ENCODE data around the gene SCAP. TPM values are rescaled to one million over a fixed set of nuclear protein-coding genes. Genes with fewer than 3 reads are reported as not detected.

The SCAP gene
- polyA plus RNA-seq, 10 donors: 36.8 to 59.3 (median 44.6) TPM

DNA sequence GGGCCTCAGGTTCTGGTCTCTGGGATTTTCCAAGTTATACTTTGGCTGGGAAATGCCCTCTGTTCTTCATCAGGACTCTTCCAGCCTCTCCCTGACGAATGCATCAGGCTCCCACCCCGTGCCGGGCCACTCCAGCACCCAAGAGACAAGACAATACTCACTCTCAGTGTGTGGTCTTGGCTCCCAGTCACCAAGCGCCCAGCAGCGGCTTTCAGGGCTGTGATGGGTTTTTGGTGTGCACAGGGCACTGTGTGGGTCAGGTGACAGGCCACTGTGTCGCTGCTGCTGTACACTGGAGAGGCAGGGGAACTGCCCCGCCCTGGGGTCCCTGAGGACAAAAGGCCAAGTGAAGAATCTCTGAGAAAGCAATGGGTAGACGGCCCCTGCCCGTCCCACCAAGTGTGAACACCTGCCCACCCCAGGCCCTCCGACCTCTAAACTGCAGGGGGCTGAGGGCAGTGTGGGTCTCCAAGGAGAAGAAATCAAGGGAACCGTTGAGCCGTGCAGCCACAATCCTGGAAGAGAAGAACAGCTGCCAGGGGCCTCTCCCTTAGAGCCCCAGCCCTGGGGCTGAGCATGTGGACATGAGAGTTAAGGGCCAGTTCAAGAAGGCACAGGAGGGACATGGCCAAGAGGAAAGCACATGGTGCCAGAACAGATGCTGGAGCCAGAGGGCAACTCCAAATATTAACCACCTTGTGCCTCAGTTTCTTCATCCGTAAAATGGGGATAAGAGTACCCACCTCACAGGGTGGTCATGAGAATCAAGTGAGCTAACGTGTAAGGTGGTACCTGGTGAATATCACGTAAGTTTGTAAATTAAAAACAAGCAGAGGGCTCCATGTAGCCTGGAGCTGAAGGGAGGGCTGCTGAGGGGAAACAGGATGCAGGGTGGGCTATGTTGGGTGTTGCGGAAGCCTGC is 60.8 kb downstream of the SCAP start:
- DNase-seq: no peak

DNA sequence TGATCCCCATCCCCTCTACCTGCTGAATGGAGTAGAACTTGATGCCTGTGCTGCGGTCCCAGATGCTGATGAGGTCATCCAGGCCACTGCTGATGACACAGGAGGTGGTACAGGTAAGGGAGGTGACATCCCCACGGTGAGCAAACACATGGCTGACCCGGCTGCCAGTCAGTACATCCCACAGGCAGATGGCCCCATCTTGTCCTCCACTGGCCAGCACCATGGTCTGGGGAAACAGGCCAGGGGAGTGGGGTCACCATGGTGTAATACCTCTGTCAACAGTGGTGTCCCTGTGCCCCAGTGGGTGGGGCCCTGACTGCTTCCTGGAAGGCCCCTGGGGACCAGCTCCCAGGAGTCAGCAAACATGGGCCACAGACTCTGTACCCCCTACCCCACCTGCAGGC is 61.6 kb downstream of the SCAP start:
- DNase-seq: no peak

DNA sequence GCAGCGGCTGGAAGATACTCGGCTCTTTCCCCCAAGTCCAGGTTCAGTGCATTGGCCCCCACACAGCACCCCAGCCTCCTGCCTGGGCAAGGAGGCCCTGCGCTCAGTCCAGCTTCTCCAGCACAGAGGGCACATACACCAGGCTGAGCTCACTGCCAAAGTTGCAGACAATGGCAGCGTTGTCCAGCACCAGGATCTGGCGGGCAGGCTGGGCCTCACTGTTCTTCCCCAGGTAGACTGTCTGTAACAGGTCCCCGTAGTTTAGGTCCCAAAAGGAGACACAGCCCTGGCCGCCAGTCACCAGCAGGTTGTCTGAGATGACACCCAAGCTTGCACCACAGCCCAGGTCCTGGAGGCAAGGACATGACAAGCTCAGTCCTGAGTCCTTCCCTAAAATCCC is 62.0 kb downstream of the SCAP start:
- no peak for DNase-seq

DNA sequence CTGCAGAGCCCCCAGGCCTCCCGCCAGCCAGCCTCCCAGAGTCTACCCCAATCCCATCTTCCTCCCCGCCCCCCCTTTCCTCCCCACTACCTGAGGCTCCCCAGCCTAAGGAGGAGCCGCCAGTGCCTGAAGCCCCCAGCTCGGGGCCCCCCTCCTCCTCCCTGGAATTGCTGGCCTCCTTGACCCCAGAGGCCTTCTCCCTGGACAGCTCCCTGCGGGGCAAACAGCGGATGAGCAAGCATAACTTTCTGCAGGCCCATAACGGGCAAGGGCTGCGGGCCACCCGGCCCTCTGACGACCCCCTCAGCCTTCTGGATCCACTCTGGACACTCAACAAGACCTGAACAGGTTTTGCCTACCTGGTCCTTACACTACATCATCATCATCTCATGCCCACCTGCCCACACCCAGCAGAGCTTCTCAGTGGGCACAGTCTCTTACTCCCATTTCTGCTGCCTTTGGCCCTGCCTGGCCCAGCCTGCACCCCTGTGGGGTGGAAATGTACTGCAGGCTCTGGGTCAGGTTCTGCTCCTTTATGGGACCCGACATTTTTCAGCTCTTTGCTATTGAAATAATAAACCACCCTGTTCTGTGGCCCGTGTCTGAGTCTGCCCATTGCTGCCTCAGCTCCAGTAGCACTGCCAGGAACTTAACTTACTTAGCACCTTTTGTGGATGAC is 62.8 kb downstream of the SCAP start:
- no peak for DNase-seq

DNA sequence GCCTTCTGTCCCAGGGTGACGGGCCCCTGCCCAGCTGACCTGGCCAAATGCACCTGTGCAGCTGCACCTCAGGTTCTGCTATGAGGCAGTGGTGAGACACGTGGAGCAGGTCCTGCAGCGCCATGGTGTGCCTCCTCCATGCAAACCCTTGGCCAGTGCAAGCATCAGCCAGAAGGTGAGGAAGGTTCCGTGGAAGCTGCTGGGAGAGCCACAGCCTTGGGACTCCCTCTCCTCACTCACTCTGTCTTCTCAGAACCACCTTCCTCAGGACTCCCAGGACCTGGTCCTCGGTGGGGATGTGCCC is 63.3 kb downstream of the SCAP start:
- no peak for DNase-seq

DNA sequence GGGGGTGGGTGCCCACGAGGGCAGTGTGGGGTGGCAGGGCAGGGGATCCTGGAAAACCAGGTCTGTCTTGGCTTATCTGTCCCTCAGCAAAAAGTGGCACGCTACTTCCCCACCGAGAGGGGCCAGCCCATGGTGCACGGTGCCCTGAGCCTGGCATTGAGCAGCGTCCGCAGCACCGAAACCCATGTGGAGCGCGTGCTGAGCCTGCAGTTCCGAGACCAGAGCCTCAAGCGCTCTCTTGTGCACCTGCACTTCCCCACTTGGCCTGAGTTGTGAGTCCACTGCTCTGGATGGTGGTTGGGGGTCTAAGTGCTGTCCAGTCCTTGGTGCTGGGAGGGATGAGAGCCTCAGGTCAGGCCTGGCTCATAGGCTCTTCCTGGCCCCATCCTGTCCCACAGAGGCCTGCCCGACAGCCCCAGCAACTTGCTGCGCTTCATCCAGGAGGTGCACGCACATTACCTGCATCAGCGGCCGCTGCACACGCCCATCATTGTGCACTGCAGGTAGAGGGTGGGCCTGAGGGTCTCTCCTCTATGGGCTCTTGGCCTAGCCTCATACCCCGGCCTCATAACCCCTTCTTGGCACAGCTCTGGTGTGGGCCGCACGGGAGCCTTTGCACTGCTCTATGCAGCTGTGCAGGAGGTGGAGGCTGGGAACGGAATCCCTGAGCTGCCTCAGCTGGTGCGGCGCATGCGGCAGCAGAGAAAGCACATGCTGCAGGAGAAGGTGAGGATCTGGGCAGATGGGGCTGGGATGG is 63.9 kb downstream of the SCAP start:
- no peak for DNase-seq

DNA sequence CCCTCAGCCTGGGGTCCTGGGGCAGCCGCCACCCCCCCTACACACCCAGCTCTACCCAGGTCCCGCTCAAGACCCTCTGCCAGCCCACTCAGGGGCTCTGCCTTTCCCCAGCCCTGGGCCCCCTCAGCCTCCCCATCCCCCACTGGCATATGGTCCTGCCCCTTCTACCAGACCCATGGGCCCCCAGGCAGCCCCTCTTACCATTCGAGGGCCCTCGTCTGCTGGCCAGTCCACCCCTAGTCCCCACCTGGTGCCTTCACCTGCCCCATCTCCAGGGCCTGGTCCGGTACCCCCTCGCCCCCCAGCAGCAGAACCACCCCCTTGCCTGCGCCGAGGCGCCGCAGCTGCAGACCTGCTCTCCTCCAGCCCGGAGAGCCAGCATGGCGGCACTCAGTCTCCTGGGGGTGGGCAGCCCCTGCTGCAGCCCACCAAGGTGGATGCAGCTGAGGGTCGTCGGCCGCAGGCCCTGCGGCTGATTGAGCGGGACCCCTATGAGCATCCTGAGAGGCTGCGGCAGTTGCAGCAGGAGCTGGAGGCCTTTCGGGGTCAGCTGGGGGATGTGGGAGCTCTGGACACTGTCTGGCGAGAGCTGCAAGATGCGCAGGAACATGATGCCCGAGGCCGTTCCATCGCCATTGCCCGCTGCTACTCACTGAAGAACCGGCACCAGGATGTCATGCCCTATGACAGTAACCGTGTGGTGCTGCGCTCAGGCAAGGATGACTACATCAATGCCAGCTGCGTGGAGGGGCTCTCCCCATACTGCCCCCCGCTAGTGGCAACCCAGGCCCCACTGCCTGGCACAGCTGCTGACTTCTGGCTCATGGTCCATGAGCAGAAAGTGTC is 64.7 kb downstream of the SCAP start:
- no peak for DNase-seq

DNA sequence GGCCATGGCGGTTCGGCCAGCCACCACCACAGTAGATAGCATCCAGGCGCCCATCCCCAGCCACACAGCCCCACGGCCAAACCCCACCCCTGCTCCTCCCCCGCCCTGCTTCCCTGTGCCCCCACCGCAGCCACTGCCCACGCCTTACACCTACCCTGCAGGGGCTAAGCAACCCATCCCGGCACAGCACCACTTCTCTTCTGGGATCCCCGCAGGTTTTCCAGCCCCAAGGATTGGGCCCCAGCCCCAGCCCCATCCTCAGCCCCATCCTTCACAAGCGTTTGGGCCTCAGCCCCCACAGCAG is 65.4 kb downstream of the SCAP start:
- DNase-seq: no peak

DNA sequence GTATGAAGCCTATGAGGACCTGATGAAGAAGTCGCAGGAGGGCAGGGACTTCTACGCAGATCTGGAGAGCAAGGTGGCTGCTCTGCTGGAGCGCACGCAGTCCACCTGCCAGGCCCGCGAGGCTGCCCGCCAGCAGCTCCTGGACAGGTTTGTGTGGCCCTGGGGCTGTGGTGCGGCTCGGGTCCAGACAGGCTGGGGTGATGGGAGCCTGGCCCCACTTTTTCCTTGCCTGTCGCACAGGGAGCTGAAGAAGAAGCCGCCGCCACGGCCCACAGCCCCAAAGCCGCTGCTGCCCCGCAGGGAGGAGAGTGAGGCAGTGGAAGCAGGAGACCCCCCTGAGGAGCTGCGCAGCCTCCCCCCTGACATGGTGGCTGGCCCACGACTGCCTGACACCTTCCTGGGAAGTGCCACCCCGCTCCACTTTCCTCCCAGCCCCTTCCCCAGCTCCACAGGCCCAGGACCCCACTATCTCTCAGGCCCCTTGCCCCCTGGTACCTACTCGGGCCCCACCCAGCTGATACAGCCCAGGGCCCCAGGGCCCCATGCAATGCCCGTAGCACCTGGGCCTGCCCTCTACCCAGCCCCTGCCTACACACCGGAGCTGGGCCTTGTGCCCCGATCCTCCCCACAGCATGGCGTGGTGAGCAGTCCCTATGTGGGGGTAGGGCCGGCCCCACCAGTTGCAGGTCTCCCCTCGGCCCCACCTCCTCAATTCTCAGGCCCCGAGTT is 65.9 kb downstream of the SCAP start:
- DNase-seq: no peak

DNA sequence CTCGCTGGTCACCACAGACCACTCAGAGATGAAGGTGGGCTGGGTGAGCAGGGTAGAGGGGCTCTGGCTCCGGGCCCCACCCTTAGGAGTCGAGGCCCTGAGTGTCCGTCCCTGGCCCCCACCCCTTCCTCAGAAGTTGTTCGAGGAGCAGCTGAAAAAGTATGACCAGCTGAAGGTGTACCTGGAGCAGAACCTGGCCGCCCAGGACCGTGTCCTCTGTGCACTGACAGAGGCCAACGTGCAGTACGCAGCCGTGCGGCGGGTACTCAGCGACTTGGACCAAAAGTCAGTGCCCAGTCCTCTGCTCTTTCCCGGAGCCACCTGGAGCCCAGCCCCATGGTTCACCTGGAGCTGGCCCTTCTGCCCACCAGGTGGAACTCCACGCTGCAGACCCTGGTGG is 66.5 kb downstream of the SCAP start:
- no peak for DNase-seq

DNA sequence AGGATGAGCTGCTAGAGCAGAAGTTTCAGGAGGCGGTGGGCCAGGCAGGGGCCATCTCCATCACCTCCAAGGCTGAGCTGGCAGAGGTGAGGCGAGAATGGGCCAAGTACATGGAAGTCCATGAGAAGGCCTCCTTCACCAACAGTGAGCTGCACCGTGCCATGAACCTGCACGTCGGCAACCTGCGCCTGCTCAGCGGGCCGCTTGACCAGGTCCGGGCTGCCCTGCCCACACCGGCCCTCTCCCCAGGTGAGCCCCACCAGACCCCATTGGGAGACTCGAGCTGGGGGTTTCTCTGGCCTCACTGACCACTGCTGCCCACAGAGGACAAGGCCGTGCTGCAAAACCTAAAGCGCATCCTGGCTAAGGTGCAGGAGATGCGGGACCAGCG is 66.9 kb downstream of the SCAP start:
- no peak for DNase-seq

DNA sequence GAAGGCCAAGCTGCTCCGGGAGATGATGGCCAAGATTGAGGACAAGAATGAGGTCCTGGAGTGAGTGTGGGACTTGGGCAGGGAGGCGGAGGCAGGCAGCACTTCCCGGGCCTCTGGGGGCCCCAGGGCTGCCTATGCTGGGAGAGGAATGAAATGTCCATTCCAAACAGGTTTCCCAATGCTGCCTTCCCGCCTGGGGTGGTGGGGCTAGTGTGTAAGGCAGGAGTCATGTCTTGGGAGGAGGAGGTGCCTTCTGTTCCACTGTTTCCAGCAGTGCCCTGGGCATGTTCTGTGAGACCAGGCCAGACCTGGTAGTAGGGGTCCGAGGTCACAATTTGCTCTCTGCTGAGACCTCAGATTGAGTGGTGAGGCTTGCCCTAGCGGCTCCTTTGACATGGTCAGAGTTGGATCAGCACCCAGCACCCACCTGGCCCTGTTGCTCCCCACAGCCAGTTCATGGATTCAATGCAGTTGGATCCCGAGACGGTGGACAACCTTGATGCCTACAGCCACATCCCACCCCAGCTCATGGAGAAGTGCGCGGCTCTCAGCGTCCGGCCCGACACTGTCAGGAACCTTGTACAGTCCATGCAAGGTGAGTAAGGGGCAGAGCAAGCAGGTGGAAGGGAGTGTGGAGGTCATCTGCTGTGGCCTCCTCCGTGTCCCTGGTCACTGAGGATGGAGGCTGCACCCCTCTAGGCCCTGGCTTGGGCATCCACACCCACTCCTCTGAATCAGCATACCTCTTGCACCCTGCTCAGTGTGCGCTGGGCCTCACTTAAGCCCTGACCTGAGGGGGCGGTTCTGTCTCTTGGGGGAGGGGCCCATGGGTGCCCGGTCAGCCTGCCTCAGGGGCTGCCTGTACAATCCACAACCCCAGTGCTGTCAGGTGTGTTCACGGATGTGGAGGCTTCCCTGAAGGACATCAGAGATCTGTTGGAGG is 67.6 kb downstream of the SCAP start:
- no peak for DNase-seq

DNA sequence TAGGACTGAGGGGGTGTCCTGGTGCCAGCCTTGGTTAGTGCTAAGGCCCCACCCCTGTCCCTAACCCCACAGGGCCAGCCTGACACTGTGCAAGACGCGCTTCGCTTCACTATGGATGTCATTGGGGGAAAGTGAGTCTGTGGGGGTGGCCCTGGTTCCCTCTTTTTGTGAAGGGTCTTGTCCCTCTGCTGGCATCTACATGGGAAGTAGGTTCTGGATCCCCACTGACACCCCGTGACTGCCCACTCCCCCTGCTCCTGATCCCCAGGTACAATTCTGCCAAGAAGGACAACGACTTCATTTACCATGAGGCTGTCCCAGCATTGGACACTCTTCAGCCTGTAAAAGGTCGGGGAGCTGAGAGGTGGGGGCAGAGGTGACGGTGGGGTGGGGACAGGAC is 68.5 kb downstream of the SCAP start:
- DNase-seq: no peak

DNA sequence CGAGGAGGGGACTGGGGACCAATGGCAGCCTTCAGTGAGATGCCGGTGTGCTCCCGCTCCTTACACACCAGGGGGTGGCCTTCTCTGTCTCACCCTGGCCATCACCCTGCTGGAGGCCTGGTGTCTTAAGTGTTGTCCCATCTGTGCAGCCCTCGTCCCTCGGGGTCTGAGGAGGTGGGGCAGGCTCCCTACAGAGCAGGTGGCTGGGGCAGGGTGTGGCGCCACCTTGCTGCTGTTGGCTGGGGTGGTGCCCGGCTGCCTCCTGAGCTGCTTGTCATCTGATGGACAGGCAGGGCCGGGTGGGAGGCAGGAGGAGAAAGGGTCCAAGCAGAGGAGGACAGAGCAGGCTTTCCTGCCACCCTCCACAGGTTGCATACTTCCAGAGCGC is 69.0 kb downstream of the SCAP start:
- DNase-seq: no peak

DNA sequence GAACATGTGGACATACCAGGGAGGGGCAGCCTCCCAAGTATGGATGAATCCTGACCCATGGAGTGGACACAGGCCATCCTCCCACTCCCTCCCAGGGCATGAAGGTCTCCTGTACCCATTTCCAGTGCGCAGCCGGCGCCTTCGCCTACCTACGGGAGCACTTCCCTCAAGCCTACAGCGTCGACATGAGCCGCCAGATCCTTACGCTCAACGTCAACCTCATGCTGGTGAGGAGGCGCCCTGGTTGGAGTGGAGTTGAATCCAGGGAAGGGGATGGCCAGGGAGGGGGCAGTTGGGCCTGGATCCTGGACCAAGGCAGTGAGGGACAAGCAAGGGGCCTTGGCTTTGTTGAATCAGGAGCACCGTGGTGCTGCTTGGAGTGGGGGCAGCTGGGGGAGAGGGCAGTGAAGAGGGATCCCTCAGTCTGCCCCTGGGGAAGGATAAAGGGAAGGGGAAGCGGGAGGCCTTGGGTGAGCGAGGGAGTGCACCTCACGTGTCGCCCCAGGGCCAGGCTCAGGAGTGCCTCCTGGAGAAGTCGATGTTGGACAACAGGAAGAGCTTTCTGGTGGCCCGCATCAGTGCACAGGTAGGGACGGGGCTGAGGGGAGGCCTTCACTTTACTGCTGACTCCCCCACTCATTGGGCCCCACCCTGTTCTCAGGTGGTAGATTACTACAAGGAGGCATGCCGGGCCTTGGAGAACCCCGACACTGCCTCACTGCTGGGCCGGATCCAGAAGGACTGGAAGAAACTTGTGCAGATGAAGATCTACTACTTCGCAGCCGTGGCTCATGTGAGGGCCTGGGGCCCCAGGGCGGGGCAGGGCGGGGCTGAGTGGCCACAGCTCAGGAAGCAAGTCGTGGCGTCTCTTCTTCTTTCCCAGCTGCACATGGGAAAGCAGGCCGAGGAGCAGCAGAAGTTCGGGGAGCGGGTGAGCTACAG is 69.7 kb downstream of the SCAP start:
- no peak for DNase-seq

DNA sequence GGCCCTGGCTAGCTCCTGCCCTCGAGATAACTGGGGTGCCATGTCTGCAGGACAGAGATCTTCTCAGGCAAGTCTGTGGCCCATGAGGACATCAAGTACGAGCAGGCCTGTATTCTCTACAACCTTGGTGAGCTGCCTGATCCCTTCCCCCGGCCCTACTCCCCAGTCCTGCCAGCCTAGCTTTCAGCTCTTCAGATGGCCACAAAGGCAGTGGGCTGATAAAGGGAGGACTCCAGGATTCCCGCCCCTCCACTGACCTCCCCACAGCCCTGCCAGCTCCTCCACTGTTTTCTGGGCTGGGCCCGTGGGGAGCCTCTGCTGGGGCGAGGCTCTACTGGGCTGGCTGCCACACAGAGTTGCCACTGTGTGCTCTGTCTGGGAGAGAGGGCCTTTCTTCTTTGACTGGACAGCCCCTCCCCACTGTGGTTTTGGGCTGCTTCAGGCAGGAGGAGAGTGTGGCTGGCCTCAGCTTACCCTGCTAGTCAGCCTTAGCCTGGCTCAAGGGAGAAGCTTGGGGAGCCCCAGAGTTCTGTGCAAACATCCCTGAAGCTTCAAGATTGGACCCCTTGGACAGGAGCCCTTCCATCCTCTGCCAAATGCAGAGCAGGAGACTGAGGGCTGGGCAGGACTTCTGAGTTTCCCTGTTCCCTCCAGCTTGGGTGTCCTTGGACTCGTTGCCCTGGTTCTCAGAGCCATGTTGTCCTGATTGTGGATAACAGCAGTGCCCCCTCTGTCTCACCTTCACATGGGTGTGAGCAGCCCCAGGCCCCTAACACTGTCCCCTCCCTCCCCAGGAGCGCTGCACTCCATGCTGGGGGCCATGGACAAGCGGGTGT is 70.6 kb downstream of the SCAP start:
- no peak for DNase-seq

DNA sequence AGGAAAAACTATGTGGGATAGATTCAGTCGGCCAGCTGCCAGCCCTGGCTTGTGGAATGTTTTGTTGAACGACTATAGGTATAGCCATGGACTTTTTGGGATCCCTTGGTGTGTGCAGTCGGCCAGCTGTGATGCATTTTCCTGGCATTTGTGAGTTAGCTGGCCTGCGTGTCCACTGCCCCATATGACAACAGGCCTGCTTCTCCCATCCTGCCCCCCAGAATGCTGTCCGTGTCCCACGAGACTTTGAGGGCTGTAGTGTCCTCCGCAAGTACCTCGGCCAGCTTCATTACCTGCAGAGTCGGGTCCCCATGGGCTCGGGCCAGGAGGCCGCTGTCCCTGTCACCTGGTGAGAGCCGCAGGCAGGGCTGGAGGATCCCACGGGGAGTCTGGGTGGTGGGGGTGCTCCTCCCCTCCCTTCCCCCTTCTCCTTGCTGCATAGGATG is 71.3 kb downstream of the SCAP start:
- no peak for DNase-seq

All from muscle of back (tissue), 11 donors.